ENCODE data around the gene ZNF148.

Gene ZNF148

DNA sequence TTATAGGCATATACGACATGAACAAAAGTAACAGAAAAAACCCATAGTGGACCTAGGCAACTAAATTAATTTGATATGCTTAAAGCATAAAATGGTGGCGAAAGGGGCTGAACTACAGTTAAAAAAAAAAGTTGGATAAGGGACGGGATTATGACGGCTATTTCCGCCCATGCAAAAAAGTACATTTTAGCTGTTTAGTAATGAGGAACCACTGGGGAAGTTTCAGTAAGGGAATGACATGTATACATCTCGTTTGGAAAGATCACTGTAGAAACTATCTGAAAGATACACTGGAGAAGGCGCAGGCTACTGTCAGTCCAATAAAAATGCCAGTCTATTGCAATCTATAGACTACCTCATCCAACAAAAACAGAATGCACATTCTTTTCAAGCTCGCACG lies 65.6 kb downstream of the ZNF148 start:
- POLR2A ChIA-PET, result no interaction called here
- CTCF ChIA-PET, result no interaction called here
- Histone ChIP-seq H3K4me3 (ENCODE audit: low read depth, low read length) (no peak overlapping the region), H3K4me1 (ENCODE audit: control insufficient read depth, insufficient read depth, low read length) (no peaks in the 10 kb centered on the region), H3K36me3 (ENCODE audit: control insufficient read depth in 2 of 2, insufficient read depth in 1 of 2, low read length in 2 of 2) (peaks cover 0 to 36% of the 10 kb centered on the region in 2 experiments; a peak in 1 of 3 replicates), H3K9me3 (ENCODE audit: control insufficient read depth, insufficient read depth, low read depth, low read length) (no peaks in the 10 kb centered on the region), H3K27ac (ENCODE audit: extremely low read depth, low read depth, low read length) (no peak overlapping the region)
- TF ChIP-seq REPIN1 (tag by site-specific recombination; IDR thresholded peaks at IDR 0.05; ENCODE audit: low read depth), result no peak
- TF ChIP-seq, protein P1, sequence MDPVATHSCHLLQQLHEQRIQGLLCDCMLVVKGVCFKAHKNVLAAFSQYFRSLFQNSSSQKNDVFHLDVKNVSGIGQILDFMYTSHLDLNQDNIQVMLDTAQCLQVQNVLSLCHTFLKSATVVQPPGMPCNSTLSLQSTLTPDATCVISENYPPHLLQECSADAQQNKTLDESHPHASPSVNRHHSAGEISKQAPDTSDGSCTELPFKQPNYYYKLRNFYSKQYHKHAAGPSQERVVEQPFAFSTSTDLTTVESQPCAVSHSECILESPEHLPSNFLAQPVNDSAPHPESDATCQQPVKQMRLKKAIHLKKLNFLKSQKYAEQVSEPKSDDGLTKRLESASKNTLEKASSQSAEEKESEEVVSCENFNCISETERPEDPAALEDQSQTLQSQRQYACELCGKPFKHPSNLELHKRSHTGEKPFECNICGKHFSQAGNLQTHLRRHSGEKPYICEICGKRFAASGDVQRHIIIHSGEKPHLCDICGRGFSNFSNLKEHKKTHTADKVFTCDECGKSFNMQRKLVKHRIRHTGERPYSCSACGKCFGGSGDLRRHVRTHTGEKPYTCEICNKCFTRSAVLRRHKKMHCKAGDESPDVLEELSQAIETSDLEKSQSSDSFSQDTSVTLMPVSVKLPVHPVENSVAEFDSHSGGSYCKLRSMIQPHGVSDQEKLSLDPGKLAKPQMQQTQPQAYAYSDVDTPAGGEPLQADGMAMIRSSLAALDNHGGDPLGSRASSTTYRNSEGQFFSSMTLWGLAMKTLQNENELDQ (tag by site-specific recombination; IDR thresholded peaks at IDR 0.05; ENCODE audit: low read depth), result no peak
- TF ChIP-seq KLF8 (tag by site-specific recombination; IDR thresholded peaks at IDR 0.05), result no peak
- no peak for TF ChIP-seq ZNF2 (tag by site-specific recombination; IDR thresholded peaks at IDR 0.05)
- no peak for TF ChIP-seq ZNF830 (tag by site-specific recombination; IDR thresholded peaks at IDR 0.05; ENCODE audit: low read depth)
- TF ChIP-seq GLIS1 (tag by site-specific recombination; IDR thresholded peaks at IDR 0.05), result no peak
- TF ChIP-seq ZSCAN23 (tag by site-specific recombination; IDR thresholded peaks at IDR 0.05), result no peak
- TF ChIP-seq ZNF280D (tag by site-specific recombination; IDR thresholded peaks at IDR 0.05), result no peak
- TF ChIP-seq ZNF202 (tag by site-specific recombination; IDR thresholded peaks at IDR 0.05; ENCODE audit: borderline replicate concordance), result no peak
- TF ChIP-seq, protein P2, sequence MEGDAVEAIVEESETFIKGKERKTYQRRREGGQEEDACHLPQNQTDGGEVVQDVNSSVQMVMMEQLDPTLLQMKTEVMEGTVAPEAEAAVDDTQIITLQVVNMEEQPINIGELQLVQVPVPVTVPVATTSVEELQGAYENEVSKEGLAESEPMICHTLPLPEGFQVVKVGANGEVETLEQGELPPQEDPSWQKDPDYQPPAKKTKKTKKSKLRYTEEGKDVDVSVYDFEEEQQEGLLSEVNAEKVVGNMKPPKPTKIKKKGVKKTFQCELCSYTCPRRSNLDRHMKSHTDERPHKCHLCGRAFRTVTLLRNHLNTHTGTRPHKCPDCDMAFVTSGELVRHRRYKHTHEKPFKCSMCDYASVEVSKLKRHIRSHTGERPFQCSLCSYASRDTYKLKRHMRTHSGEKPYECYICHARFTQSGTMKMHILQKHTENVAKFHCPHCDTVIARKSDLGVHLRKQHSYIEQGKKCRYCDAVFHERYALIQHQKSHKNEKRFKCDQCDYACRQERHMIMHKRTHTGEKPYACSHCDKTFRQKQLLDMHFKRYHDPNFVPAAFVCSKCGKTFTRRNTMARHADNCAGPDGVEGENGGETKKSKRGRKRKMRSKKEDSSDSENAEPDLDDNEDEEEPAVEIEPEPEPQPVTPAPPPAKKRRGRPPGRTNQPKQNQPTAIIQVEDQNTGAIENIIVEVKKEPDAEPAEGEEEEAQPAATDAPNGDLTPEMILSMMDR (tag by site-specific recombination; IDR thresholded peaks at IDR 0.05), result no peak
- no peak for TF ChIP-seq ZNF184 (tag by site-specific recombination; IDR thresholded peaks at IDR 0.05)
- TF ChIP-seq ZNF654 (tag by site-specific recombination; IDR thresholded peaks at IDR 0.05; ENCODE audit: low read depth), result no peak
- TF ChIP-seq, protein P3, sequence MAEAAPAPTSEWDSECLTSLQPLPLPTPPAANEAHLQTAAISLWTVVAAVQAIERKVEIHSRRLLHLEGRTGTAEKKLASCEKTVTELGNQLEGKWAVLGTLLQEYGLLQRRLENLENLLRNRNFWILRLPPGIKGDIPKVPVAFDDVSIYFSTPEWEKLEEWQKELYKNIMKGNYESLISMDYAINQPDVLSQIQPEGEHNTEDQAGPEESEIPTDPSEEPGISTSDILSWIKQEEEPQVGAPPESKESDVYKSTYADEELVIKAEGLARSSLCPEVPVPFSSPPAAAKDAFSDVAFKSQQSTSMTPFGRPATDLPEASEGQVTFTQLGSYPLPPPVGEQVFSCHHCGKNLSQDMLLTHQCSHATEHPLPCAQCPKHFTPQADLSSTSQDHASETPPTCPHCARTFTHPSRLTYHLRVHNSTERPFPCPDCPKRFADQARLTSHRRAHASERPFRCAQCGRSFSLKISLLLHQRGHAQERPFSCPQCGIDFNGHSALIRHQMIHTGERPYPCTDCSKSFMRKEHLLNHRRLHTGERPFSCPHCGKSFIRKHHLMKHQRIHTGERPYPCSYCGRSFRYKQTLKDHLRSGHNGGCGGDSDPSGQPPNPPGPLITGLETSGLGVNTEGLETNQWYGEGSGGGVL (tag by site-specific recombination; IDR thresholded peaks at IDR 0.05), result no peak
- no peak for TF ChIP-seq ZNF19 (tag by site-specific recombination; IDR thresholded peaks at IDR 0.05; ENCODE audit: low read depth)
- no peak for TF ChIP-seq GLIS2 (tag by site-specific recombination; IDR thresholded peaks at IDR 0.05)
- no peak for TF ChIP-seq PRDM1 (tag by site-specific recombination; IDR thresholded peaks at IDR 0.05)

- Histone ChIP-seq H3K36me3 (ENCODE audit: control insufficient read depth in 2 of 2, insufficient read depth in 1 of 2, low read length in 2 of 2) (peaks cover 0 to 24% of the 10 kb centered on the region in 2 experiments; a peak in 1 of 3 replicates), H3K4me3 (ENCODE audit: low read depth, low read length) (no peak overlapping the region), H3K4me1 (ENCODE audit: control insufficient read depth, insufficient read depth, low read length) (no peaks in the 10 kb centered on the region), H3K9me3 (ENCODE audit: control insufficient read depth, insufficient read depth, low read depth, low read length) (no peaks in the 10 kb centered on the region), H3K27ac (ENCODE audit: extremely low read depth, low read depth, low read length) (no peak overlapping the region)
- CTCF ChIA-PET, result interaction anchor here (0.6 kb wide), 1 partner anchor 368 kb away, joined by 3 read pairs; no protein-coding TSS in a partner anchor
- no peak for TF ChIP-seq ZNF2 (tag by site-specific recombination; IDR thresholded peaks at IDR 0.05)
- TF ChIP-seq, protein P4, sequence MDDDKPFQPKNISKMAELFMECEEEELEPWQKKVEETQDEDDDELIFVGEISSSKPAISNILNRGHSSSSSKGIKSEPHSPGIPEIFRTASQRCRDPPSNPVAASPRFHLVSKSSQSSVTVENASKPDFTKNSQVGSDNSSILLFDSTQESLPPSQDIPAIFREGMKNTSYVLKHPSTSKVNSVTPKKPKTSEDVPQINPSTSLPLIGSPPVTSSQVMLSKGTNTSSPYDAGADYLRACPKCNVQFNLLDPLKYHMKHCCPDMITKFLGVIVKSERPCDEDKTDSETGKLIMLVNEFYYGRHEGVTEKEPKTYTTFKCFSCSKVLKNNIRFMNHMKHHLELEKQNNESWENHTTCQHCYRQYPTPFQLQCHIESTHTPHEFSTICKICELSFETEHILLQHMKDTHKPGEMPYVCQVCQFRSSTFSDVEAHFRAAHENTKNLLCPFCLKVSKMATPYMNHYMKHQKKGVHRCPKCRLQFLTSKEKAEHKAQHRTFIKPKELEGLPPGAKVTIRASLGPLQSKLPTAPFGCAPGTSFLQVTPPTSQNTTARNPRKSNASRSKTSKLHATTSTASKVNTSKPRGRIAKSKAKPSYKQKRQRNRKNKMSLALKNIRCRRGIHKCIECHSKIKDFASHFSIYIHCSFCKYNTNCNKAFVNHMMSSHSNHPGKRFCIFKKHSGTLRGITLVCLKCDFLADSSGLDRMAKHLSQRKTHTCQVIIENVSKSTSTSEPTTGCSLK (tag by site-specific recombination; IDR thresholded peaks at IDR 0.05), result no peak
- TF ChIP-seq, protein P5, sequence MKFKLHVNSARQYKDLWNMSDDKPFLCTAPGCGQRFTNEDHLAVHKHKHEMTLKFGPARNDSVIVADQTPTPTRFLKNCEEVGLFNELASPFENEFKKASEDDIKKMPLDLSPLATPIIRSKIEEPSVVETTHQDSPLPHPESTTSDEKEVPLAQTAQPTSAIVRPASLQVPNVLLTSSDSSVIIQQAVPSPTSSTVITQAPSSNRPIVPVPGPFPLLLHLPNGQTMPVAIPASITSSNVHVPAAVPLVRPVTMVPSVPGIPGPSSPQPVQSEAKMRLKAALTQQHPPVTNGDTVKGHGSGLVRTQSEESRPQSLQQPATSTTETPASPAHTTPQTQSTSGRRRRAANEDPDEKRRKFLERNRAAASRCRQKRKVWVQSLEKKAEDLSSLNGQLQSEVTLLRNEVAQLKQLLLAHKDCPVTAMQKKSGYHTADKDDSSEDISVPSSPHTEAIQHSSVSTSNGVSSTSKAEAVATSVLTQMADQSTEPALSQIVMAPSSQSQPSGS (tag by site-specific recombination; IDR thresholded peaks at IDR 0.05; ENCODE audit: low read depth), result no peak
- no peak for TF ChIP-seq ZNF138 (tag by site-specific recombination; IDR thresholded peaks at IDR 0.05; ENCODE audit: borderline replicate concordance)
- no peak for TF ChIP-seq ZSCAN23 (tag by site-specific recombination; IDR thresholded peaks at IDR 0.05)
- TF ChIP-seq ZNF701 (tag by site-specific recombination; IDR thresholded peaks at IDR 0.05), result no peak
- TF ChIP-seq ZNF521 (tag by site-specific recombination; IDR thresholded peaks at IDR 0.05), result no peak
- TF ChIP-seq ZNF350 (tag by site-specific recombination; IDR thresholded peaks at IDR 0.05), result no peak
- POLR2A ChIA-PET, result no interaction called here
Measured at GRCh38 chr3:125306620-125307019, 68.5 kb downstream of the ZNF148 start.

Data from HEK293 (cell line).